Trophoblast cell (in vitro differentiated cells and primary cell): ENCODE results near the gene NFIX.

ENCODE experiments used
- DNase-seq, 2 donors: peaks; one replicate each; pipeline ENCODE4 v3.0.0-alpha.2; 2016
- H2AFZ ChIP-seq: 2 replicates; pipeline ENCODE4 v1.6.1; 2013; ENCODE audit warnings: low read length, moderate library complexity, mild to moderate bottlenecking; ENCODE audit not compliant: insufficient read depth, poor library complexity
- H2AK5ac ChIP-seq: 2 replicates; pipeline ENCODE4 v1.6.1; 2013; ENCODE audit warnings: mild to moderate bottlenecking, low read length
- H2BK120ac ChIP-seq: 2 replicates; pipeline ENCODE4 v1.6.1; 2013; ENCODE audit warnings: low read length, mild to moderate bottlenecking, moderate library complexity; ENCODE audit not compliant: insufficient read depth, poor library complexity
- H2BK12ac ChIP-seq: 2 replicates; pipeline ENCODE4 v1.6.1; 2013; ENCODE audit warnings: mild to moderate bottlenecking, low read length, moderate library complexity
- H2BK5ac ChIP-seq: 2 replicates; pipeline ENCODE4 v1.6.1; 2013; ENCODE audit warnings: low read length, low read depth, moderate library complexity, mild to moderate bottlenecking; ENCODE audit not compliant: poor library complexity
- H3K14ac ChIP-seq: 2 replicates; pipeline ENCODE4 v1.6.1; 2013; ENCODE audit warnings: mild to moderate bottlenecking, low read length
- H3K18ac ChIP-seq: 2 replicates; pipeline ENCODE4 v1.6.1; 2013; ENCODE audit warnings: mild to moderate bottlenecking, low read length
- H3K23ac ChIP-seq: 2 replicates; pipeline ENCODE4 v1.6.1; 2013; ENCODE audit warnings: low read length
- H3K27ac ChIP-seq: 2 replicates; pipeline ENCODE4 v1.5.1; 2013; ENCODE audit warnings: low read depth, mild to moderate bottlenecking, inconsistent platforms, low read length, moderate library complexity
- H3K27me3 ChIP-seq: 2 replicates; pipeline ENCODE4 v1.6.1; 2013; ENCODE audit warnings: inconsistent platforms, mild to moderate bottlenecking, low read length, moderate library complexity; ENCODE audit not compliant: insufficient read depth
- H3K36me3 ChIP-seq, 2 experiments: 1 replicate in 1 of 2; 2 replicates in 1 of 2; pipeline ENCODE4 v1.6.1; 2013; ENCODE audit warnings: low read length in 2 of 2, mild to moderate bottlenecking in 2 of 2, moderate library complexity in 1 of 2; ENCODE audit not compliant: insufficient read depth in 2 of 2, control insufficient read depth in 1 of 2
- H3K4ac ChIP-seq: 2 replicates; pipeline ENCODE4 v1.6.1; 2013; ENCODE audit warnings: low read depth, mild to moderate bottlenecking, low read length, moderate library complexity
- H3K4me1 ChIP-seq, 2 experiments: 1 replicate in 1 of 2; 2 replicates in 1 of 2; pipeline ENCODE4 v1.6.1; 2013; ENCODE audit warnings: low read length in 2 of 2, mild to moderate bottlenecking in 2 of 2, moderate library complexity in 1 of 2; ENCODE audit not compliant: insufficient read depth in 2 of 2, control insufficient read depth in 1 of 2
- H3K4me2 ChIP-seq: 2 replicates; pipeline ENCODE4 v1.6.1; 2013; ENCODE audit warnings: inconsistent platforms, mild to moderate bottlenecking, low read length, moderate library complexity
- H3K4me3 ChIP-seq: 2 replicates; pipeline ENCODE4 v1.5.1; 2013; ENCODE audit warnings: mild to moderate bottlenecking, low read depth, low read length, inconsistent platforms
- H3K79me1 ChIP-seq: one replicate; pipeline ENCODE4 v1.6.1; 2013; ENCODE audit warnings: low read length
- H3K79me2 ChIP-seq: 2 replicates; pipeline ENCODE4 v1.6.1; 2013; ENCODE audit warnings: low read length, mild to moderate bottlenecking; ENCODE audit not compliant: control insufficient read depth, insufficient read depth, poor library complexity
- H3K9ac ChIP-seq: 2 replicates; pipeline ENCODE4 v1.6.1; 2013; ENCODE audit warnings: mild to moderate bottlenecking, low read length
- H3K9me3 ChIP-seq: 2 replicates; pipeline ENCODE4 v1.6.1; 2013; ENCODE audit warnings: low read depth, mild to moderate bottlenecking, control low read depth, inconsistent platforms, low read length; ENCODE audit not compliant: insufficient read depth
- H4K12ac ChIP-seq: 2 replicates; pipeline ENCODE4 v1.6.1; 2013; ENCODE audit warnings: low read depth, mild to moderate bottlenecking, low read length, moderate library complexity
- H4K8ac ChIP-seq: 2 replicates; pipeline ENCODE4 v1.6.1; 2013; ENCODE audit warnings: low read depth, mild to moderate bottlenecking, low read length, moderate library complexity
- H4K91ac ChIP-seq: one replicate; pipeline ENCODE4 v1.6.1; 2013; ENCODE audit warnings: low read depth, mild to moderate bottlenecking, low read length, moderate library complexity
- WGBS: extraction: QIAGEN DNeasy Blood & Tissue Kit; methylation state at CpG from one replicate; pipeline ENCODE4 v1.1.7; 2013; ENCODE audit warnings: missing lambda C conversion rate; ENCODE audit not compliant: insufficient read length, insufficient coverage; ENCODE audit errors: extremely low coverage; 5-methylcytosine and 5-hydroxymethylcytosine counted together

Gene NFIX

DNA sequence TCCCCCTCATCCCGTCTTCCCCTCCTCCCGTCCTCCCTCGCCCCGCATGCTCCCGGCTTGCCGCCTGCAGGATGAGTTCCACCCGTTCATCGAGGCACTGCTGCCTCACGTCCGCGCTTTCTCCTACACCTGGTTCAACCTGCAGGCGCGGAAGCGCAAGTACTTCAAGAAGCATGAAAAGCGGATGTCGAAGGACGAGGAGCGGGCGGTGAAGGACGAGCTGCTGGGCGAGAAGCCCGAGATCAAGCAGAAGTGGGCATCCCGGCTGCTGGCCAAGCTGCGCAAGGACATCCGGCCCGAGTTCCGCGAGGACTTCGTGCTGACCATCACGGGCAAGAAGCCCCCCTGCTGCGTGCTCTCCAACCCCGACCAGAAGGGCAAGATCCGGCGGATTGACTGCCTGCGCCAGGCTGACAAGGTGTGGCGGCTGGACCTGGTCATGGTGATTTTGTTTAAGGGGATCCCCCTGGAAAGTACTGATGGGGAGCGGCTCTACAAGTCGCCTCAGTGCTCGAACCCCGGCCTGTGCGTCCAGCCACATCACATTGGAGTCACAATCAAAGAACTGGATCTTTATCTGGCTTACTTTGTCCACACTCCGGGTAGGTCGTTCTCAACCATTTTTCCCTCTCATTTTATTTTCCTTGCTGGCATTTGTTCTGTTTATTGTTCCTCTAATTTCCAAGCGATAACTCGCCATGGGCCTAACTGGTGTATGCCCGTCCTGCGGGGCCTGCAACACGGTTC, 29.8 kb downstream of the NFIX start:
- Histone ChIP-seq H3K14ac (no peak overlapping the region), H2BK5ac (no peak overlapping the region), H2AFZ (no peak overlapping the region), H4K8ac (no peak overlapping the region), H3K36me3 (no peaks in the 10 kb centered on the region), H2BK12ac (no peak overlapping the region), H3K4me1 (no peaks in the 10 kb centered on the region), H3K9ac (no peak overlapping the region), H3K23ac (no peak overlapping the region), H3K4me3 (no peak overlapping the region), H2AK5ac (no peak overlapping the region), H3K79me1 (no peaks in the 10 kb centered on the region), H3K4me2 (no peak overlapping the region), H4K91ac (no peak overlapping the region), H3K4ac (no peak overlapping the region), H3K79me2 (no peaks in the 10 kb centered on the region), H3K27ac (no peak overlapping the region), H3K27me3 (peaks cover 90% of the 10 kb centered on the region), H3K9me3 (peaks cover 2% of the 10 kb centered on the region), H2BK120ac (no peak overlapping the region), H3K18ac (no peak overlapping the region), H4K12ac (no peak overlapping the region)
- no CpG with 5 or more reads among the region's 48 CpGs for WGBS
- no peak for DNase-seq

DNA sequence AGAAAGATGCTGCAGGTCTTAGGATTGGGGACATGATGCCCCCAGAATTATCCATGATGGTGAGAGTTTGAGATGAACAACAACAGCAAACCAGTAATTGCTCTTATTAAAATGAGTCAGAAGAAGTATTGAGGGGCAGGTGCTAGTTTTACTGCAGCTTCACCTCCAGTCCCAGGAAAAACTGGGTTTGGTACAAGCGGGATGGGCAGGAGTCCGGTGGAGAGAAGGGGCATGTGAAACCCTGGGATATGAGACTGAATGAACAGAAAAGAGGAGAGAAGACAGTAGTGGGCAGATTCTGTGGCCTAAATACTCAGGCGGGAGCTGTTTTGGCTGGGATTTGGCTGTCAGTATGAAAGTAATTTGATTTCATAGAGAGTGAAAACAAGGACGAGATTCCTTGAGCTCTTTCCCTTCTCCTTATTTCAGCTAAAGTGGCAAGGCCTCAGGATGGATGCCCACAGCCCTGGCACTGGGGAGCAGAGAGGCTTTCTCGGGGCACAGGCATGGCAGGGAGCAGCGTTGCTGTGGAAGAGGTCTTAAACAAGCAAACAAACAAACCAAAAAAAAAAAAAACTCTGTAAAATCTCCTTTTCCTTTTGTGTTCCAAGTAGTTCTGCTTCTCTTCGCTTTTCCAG, 30.7 kb downstream of the NFIX start:
- Histone ChIP-seq H2AK5ac (no peak overlapping the region), H3K79me2 (no peaks in the 10 kb centered on the region), H3K27me3 (peaks cover 89% of the 10 kb centered on the region), H3K36me3 (no peaks in the 10 kb centered on the region), H4K12ac (no peak overlapping the region), H3K23ac (no peak overlapping the region), H3K4me3 (no peak overlapping the region), H3K18ac (no peak overlapping the region), H2BK5ac (no peak overlapping the region), H2BK120ac (no peak overlapping the region), H3K9ac (no peak overlapping the region), H3K9me3 (peaks cover 2% of the 10 kb centered on the region), H3K14ac (no peak overlapping the region), H3K27ac (no peak overlapping the region), H3K4me2 (no peak overlapping the region), H3K4me1 (no peaks in the 10 kb centered on the region), H3K4ac (no peak overlapping the region), H3K79me1 (no peaks in the 10 kb centered on the region), H4K91ac (no peak overlapping the region), H2BK12ac (no peak overlapping the region), H2AFZ (no peak overlapping the region), H4K8ac (no peak overlapping the region)
- no peak for DNase-seq
- WGBS: no CpG with 5 or more reads among the region's 7 CpGs

DNA sequence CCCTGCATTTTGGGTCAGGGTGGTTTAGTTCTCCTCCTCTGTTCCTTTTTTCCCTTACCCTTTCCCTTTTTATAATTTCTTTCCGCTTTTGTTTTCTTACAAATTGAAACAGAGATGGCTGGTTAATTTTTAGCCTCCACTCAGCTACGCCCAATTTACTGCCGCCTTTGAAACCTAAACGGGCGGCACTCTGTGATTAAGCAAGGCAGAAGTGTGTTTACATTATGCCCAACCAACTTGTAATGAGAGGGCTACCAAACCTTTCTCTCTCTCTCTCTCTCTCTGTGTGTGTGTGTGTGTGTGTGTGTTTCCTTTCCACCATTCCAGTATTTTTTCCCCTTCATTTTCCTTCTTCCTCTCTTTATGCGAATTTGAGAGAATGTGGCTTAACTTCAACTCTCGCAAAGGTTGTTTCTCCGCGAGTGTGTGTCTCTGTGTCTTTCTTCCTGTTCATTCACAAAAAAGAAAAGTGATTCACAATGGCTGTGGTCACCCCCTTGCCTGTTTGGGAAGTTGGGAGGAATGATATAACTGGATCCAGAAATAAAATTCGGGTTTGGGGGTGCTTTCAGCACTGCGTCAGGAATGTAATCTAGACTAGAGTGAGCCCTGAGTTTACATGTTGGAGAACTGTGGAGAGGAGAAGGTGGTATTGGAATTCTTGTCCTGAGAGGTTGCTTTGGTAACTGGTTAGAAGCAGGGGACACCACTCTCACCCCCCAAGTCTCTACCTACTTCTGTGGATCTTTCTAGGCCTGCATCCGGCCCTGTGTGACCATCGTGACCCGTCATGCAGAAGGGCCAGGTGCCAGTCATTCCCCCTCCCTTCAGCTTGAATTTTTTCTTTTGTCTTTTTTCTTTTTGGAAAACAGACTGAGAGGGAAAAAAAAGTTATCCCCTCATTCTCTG, 31.4 kb downstream of the NFIX start:
- no peak overlapping the region for H3K4me3 ChIP-seq
- no peak overlapping the region for H3K14ac ChIP-seq
- H3K9ac ChIP-seq: no peak overlapping the region
- H2AFZ ChIP-seq: no peak overlapping the region
- H2AK5ac ChIP-seq: no peak overlapping the region
- H3K9me3 ChIP-seq: peaks cover 2% of the 10 kb centered on the region
- no peak overlapping the region for H3K23ac ChIP-seq
- no peaks in the 10 kb centered on the region for H3K36me3 ChIP-seq
- no peak overlapping the region for H2BK120ac ChIP-seq
- no peak overlapping the region for H2BK12ac ChIP-seq
- H3K4me2 ChIP-seq: no peak overlapping the region
- peaks cover 88% of the 10 kb centered on the region for H3K27me3 ChIP-seq
- H4K8ac ChIP-seq: no peak overlapping the region
- H4K12ac ChIP-seq: no peak overlapping the region
- H3K79me2 ChIP-seq: no peaks in the 10 kb centered on the region
- H3K4me1 ChIP-seq: no peaks in the 10 kb centered on the region
- no peak overlapping the region for H3K27ac ChIP-seq
- no peak overlapping the region for H3K18ac ChIP-seq
- H4K91ac ChIP-seq: no peak overlapping the region
- WGBS: no CpG with 5 or more reads among the region's 14 CpGs
- H2BK5ac ChIP-seq: no peak overlapping the region
- no peak for DNase-seq
- no peaks in the 10 kb centered on the region for H3K79me1 ChIP-seq
- H3K4ac ChIP-seq: no peak overlapping the region

DNA sequence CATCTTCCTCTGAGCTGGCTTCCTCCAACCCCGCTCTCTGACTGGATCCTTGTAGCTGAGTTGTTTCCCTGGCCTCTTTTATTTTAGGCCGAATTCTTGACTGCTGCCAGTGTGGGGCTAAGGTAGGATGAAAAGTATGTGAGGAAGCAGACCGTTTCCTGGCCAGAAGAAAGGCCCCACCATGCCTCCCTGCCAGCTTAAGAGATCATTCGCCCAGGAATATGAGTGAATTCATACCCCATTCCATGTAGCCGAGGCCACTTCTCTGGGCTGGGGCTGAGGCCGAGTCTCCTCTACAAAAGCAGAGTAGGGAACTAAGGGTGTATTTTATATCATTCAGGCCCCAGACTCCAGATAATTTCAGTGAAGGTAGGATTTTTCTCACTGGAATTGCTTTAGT, 32.3 kb downstream of the NFIX start:
- H3K27ac ChIP-seq: no peak overlapping the region
- no peaks in the 10 kb centered on the region for H3K79me1 ChIP-seq
- no peak overlapping the region for H2BK120ac ChIP-seq
- no CpG with 5 or more reads among the region's 6 CpGs for WGBS
- no peak overlapping the region for H4K12ac ChIP-seq
- H3K79me2 ChIP-seq: no peaks in the 10 kb centered on the region
- H3K14ac ChIP-seq: no peak overlapping the region
- no peak overlapping the region for H2BK5ac ChIP-seq
- no peak overlapping the region for H3K4ac ChIP-seq
- H3K18ac ChIP-seq: no peak overlapping the region
- no peaks in the 10 kb centered on the region for H3K4me1 ChIP-seq
- H3K4me3 ChIP-seq: no peak overlapping the region
- DNase-seq: no peak
- no peak overlapping the region for H2BK12ac ChIP-seq
- H3K36me3 ChIP-seq: no peaks in the 10 kb centered on the region
- no peak overlapping the region for H2AK5ac ChIP-seq
- H3K9me3 ChIP-seq: peaks cover 2% of the 10 kb centered on the region
- H3K4me2 ChIP-seq: no peak overlapping the region
- no peak overlapping the region for H3K23ac ChIP-seq
- no peak overlapping the region for H4K8ac ChIP-seq
- H3K27me3 ChIP-seq: peaks cover 88% of the 10 kb centered on the region
- no peak overlapping the region for H4K91ac ChIP-seq
- H3K9ac ChIP-seq: no peak overlapping the region
- H2AFZ ChIP-seq: no peak overlapping the region
